RPMI7951 (cell line): ENCODE results near the gene WDR88. TPM values are rescaled to one million over a fixed set of nuclear protein-coding genes. Genes with fewer than 3 reads are reported as not detected.
A peak's percentile ranks its signal among the peaks of the same experiment; 100 is the strongest.

Source experiments
- DNase-seq: peaks from one replicate; pipeline ENCODE4 v3.0.0-alpha.2; 2012; ENCODE audit warnings: low read depth
- total RNA-seq: library from RNA; depleted of rRNA; stranded (reverse); fragments of >200 nt; shearing (Covaris generic); gene quantifications from 2 replicates; pipeline ENCODE4 v1.2.3, GENCODE V29; 2014; rRNA removed

The WDR88 gene, protein sequence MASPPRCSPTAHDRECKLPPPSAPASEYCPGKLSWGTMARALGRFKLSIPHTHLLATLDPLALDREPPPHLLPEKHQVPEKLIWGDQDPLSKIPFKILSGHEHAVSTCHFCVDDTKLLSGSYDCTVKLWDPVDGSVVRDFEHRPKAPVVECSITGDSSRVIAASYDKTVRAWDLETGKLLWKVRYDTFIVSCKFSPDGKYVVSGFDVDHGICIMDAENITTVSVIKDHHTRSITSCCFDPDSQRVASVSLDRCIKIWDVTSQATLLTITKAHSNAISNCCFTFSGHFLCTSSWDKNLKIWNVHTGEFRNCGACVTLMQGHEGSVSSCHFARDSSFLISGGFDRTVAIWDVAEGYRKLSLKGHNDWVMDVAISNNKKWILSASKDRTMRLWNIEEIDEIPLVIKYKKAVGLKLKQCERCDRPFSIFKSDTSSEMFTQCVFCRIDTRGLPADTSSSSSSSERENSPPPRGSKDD
- not detected in 2 replicates for total RNA-seq

DNA sequence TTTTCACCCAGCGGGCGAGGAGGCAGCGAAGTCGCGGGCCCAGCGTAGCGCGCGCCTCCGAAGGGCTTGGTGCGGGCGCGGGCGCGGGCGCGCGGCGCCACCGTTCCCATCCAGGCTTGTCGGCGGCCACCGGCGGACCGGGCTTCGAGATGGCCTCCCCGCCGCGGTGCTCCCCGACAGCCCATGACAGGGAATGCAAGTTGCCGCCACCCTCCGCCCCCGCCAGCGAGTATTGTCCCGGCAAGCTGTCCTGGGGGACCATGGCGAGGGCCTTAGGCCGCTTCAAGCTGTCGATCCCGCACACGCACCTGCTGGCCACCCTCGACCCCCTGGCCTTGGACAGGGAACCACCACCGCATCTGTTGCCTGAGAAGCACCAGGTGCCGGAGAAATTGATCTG is at the start of gene WDR88:
TSS of gene WDR88 (plus strand) at position 94 of the 400 bp plus-strand sequence. CDS start at position 150, 56 bp downstream.
- no peak for DNase-seq

DNA sequence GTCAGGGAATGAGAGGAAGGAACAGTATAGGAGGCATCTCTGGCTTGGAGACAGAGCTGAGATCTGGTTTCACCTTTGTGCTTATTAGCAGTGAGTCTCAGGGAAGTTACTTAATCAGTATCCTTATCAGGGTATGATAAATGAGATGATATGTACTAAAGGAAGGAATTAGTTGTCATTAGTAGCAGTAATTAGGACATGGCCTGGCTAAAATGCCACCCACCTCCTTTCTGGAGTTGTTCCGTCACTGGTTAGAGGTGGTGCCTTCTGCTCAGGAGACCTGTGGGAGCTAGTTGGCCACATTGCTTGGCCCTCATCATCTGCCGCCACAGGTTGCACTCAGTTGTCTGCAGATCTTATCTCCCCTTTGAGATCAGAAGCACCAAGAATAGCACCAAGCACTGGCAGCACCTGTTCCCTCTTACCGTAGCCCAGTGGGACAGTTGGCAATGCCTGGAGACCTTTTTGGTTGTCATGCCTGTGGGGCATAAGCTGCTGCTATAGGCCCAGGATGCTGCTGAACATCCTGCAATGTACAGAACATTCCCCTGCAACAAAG is 46.3 kb upstream of the WDR88 start:
- DNase-seq = no peak

DNA sequence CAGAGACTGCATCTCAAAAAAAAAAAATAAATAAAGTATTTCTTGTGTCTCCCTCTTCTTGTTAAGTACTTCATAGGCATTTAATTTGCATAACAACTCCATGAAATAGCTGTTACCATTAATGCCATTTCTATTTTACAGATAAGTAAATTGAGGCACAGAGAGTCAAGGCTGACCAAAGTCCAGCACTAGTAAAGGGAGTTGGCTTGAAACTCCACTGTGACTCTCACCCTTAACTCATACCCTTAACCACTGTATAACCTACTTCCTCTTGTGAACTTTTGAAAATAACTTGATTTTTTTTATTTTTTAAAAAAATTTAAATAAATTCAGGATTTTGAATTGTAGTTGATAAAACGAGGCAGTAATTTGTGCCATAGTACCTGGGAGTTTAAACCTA is 45.0 kb upstream of the WDR88 start:
- DNase-seq = no peak

DNA sequence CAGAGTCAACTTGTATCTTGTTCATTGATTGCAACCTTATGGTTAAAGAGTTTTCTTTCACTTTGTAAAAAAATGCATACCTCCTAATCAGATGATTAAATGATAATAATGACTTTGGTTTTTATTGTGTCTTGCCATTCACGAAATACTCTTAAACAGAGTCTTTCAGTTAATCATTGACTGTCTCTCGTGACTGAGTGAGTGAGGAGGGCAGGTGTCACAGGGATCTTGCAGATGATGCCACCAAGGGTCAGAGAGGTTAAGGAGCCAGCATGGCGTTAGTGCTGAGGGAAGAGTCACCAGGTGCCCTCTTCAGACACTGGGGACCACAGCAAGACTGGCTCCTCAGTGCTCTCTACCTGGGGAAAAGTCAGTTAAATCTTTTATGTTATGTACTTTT is 42.9 kb upstream of the WDR88 start:
- no peak for DNase-seq

DNA sequence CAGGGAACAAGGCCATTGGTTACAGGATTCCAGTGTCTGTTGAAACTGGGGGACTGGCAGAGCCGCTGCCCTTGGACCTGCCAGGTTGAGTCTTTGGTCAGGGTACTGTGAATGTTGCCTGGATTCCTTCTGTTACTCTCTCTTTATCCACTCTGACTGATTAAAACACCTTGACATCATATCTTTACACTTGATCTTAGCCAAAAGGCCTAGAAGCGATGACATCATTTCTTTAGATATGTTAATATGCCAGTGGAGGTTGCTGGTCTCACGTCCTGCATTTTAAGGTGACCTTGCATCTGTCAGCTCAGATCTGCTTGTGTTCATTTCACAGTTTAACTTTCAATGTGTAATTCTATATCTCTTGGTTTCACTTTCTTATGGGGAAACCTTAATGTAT is 41.7 kb upstream of the WDR88 start:
- no peak for DNase-seq

DNA sequence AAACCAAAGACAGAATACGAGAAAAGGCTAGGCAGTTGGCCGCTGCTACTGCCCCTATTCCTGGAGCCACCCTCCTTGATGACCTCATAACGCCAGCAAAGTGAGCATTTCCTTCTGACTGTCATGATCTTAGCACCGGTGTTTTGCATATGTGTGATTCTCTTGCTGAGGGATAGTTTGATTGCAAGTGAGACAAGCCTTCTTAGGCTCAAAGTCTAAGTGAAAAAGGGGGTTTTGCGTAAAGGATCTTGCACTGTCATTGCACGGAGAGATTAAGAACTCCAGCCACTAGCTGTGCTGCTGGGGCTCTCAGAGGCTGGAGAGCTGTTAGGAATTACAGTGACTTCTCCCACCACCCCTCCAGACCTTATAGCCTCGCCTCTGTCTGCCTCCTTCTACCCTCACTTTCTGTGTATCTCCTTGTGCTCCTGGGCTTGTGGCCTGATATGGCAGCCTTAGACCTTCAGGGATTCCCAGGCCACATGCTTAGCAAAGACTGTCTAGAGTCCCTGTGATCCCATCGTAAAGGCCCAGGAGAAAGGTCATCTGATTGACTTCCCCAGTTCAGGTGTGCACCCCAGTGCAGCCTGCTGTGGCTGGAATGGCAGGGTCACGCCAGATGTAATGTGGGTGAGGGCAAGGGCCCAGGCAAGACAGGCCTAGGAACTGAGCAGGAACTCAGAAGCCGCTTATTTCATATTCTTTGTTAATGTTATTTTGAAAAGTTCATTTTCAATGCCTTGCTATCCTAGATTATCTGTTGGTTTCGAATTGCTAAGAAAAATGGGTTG is 38.3 kb upstream of the WDR88 start:
- no peak for DNase-seq

DNA sequence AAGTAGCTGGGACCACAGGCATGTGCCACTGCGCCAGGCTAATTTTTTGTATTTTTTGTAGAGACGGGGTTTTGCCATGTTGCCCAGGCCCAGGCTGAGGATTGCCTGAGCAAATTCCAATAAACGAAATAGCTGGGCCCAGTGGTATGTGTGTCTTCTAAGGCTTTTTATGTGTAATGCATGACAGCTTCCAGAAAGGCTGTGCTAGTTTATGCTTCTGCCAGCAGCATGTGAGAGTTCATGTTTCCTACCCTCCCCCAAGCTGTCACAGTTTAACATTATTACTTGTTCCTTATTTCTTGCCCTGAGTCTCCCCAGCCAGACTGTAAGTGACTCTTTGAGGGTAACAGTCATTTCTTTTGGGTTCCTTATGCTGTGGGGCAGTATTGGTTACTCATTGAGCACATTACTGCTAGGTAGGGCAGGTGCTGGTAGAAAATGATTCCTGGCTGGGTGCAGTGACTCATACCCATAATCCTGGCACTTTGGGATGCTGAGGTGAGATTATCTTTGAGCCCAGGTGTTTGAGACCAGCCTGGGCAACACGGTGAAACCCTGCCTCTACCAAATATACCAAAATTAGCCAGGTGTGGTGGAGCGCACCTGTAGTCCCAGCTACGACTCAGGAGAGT is 37.4 kb upstream of the WDR88 start:
- no peak for DNase-seq

DNA sequence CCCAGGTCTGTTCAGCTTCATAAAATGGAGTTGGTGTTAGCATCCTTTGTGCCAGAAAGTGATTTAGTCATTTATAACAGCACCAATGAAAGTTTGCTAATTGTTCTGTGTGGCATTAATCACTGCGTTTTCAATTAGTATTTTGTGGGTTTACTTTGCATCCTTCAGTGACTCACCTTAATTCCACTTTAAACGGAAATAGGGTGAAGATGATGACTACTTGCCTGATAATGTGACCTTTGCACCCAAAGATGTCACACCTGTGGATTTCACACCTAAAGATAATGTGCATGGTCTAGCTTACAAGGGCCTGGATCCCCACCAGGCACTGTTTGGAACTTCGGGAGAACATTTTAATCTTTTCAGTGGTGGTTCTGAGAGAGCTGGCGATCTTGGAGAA is 35.9 kb upstream of the WDR88 start:
- no peak for DNase-seq

DNA sequence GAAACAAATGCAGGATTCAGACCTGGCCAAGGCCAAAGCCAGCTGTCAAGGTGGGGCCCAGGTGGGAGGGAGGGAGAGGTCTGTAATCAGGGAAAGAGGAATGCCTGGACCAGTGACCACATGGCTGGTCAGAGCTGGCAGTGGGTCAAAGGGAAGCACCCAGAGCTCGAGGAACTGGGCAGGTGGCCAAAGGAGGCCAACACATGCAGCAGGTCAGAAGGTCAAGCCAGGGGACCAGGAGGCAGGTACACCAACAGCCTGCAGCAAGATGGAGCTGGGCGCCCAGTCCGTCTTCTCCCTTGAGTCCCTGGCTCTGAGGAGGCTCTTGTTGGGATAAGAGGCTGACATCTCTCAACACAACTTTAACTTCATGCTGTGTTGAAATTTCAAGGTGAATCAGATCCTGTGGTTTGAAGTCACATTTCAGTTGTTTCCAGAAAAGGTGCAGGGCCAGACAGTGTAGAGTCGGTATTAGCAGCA is 33.8 kb upstream of the WDR88 start:
- DNase-seq = peak; percentile 12

DNA sequence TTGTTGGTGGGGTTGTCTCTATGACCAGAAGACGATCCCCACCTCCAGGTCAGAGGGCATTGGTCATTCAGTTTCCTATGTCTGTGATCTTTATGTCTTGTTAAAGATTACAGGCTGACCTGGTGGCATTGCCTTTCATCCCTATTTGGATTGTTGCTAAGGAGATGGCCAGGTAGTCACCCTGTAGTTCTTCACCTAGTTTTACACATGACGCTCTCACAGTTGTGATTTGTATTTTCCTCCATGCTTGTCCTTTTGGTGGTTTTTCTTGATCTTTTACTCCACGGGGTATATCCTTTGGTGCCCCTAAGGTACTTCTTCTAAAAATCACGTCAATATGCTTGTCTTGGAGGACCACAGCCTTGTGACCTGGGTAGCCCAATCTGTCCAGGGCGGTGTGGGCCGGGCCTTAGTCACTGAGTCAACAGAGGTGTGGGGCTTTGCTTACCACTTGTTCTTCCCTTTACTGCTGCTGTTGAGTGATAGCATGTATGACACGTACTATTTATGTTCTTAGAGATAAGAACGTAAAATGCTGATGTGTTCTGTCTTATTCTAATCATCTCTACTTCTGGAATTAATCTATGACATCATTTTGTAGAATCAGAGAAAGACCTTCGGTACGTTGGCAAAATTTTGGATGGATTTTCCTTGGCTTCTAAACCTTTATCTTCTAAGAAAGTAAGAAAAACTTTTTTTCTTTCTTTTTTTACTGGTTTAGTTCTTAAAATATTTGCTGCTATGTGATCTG is 30.8 kb upstream of the WDR88 start:
- no peak for DNase-seq

DNA sequence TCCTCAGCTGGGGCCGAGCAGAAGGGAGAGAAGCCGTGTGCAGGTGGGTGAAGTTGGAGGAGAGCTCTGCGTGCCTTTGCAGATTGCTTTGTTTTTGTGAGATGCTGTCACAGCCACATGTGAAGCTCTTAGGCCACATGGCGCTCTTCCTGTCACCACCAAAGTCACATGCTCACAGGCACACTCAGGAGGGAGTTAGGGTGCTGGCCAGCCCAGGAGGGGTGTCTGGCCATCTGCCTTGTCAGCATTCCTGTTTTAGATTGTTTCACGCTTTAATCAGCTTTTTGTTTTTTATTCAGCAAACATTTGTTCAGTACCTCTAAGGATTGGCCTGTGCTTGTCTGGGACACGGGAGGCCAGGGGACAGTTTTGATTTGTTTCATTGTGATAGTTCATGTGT is 29.0 kb upstream of the WDR88 start:
- DNase-seq = no peak

DNA sequence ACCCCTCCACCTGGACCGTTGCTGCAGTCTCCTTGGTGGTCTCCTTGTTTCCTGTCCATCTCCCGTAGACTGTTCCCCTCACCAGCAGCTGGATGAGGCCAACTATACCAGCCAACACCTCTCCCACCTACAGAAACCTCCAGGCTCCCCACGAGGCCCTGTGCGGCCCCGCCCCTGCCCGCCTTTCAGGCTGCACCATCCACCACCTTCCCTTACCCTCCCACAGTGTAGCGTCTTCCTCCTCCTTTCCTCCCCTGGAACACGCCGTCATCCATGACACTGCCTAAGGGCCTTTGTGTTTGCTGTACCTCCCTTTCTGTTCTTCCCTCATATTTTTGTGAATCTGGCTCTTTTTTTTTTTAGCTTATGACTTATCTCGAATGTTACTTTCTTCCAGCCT is 23.8 kb upstream of the WDR88 start:
- DNase-seq = no peak

DNA sequence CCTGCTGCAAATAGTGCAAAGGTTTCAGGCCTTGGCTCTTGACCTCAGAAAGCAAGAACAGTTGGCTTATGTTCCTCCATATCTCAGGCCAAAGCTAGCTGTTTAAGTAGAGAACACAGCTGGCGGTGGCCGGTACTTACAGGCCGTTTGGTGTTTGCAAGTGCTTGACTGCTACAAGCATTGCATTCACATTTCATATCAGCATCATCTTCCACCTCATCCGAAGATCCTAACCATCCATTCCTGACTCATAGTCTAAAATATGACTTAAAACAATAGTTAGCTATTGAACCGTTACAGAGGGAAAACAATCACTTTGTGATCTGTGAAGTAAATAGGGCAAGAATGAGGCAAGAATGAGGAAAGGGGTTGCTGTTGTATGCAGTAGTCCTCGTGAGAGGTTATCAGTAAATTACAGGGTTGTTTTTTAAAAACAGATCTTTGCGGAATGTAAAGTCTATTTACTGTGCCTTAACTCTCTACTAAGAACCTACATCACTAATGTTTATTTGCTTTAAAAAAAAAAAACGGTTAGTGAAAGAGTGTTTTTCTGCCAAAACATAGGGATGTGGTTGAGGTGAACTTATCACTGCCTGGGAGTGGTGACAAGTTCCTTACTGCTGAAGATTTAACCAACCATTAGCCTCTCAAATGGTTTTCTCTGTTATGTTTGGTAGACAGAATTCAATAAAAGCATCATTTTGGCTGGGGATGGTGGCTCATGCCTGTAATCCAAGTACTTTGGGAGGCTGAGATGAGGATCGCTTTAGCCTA is 21.6 kb upstream of the WDR88 start:
- no peak for DNase-seq

DNA sequence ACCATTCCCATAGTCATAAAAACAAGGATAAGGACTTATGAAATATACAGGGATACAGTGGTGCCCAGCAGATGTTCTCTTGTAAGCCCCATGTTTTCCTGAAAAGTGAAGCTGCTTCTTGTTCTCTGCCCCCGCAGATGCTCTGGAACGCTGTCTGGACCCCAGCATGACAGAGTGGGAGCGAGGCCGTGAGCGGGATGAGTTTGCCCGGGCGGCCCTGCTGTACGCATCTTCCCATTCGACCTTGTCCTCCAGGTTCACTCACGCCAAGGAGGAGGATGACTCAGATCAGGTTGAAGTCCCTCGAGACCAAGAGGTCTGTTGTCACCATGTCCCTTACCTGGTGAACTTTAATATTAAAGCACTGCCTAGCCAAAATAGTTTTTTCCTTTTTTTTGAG is 20.3 kb upstream of the WDR88 start:
- no peak for DNase-seq

DNA sequence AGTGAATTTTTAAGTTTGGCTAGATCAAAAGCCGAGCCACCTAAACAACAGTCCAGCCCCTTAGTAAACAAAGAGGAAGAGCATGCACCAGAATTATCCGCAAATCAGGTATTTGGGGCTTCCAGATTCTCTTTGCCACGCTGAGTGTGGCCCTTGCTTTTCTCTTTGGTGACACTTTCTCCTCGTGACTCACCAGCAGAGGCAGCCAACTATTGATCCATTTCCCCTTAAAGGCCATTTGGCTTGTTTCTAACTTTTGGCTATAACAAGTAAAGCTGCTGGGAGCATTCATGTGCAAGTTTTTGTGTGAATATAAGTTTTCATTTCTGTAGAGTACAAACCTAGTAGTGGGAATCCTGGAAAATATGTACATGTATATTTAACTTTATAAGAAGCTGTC is 17.6 kb upstream of the WDR88 start:
- no peak for DNase-seq

DNA sequence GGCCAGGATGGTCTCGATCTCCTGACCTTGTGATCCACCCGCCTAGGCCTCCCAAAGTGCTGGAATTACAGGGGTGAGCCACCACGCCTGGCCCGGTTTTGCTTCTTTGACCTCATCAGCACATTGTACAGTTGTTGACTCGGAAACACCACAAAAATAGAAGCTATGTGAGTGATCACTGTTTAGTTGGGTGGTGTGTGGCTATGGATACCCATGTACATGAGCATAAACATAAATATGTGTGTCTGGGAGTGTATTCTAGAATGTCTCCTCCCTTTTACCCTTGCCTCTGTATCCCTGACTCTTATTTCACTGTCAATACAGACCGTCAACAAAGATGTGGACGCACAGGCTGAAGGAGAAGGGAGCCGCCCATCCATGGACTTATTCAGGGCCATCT is 14.4 kb upstream of the WDR88 start:
- no peak for DNase-seq

DNA sequence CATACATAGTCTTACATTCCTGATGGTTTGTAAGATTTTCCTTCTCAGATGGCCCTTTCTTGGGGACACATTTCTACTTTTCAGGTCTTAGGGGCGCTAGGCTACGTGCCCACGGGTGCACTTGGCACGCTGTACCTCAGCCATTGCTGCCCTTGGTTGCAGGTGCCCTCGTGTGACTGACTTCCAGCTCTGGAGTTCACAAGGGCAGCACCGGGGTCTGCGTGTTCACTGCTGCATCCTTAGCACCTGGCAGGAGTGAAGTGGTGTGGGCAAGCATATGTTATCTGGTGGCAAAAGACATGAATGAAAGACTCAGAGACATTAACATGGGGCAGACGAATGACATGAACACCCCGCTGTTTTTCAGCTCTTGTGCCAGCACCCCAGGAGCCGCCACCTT is 13.3 kb upstream of the WDR88 start:
- DNase-seq = no peak

DNA sequence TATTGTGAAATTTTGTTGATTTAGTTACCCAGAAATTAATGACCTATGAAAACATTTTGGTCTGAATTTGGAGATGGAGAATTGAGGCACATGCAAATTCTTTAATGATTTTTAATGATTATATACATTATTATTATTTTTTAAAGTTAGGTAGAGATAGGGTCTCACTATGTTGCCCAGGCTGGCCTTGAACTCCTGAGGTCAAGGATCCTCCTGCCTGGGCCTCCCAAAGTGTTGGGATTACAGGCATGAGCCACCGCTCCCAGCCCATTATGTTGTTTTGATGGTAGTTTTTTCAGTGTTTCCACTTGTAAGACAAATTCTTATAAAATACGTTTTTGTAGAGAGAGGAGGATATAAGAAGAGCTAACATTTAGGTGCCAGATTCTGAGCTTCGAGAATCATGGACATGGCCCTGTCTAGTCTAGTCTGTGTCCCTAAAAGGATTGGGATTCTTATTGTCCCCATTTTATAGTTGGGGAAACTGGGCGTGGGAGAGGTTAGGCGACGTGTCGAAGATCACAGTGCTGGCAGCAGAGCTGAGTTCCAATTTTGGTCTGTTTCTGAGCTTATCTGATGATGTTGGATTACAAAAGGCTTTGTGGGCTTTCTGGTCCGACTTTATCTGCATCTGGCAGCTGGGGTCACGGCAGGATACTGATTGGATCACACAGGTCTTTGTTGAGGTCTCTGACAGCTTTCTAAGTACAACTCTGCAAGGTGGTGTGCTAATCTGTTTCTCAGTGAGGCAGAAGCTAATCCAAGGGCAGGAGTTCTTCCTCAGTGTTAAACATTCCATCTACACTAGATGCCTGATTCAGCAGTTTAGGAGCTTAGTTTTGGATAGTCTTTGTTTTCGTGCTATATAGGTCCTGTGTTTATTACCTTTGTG is 7.5 kb upstream of the WDR88 start:
- DNase-seq = no peak

DNA sequence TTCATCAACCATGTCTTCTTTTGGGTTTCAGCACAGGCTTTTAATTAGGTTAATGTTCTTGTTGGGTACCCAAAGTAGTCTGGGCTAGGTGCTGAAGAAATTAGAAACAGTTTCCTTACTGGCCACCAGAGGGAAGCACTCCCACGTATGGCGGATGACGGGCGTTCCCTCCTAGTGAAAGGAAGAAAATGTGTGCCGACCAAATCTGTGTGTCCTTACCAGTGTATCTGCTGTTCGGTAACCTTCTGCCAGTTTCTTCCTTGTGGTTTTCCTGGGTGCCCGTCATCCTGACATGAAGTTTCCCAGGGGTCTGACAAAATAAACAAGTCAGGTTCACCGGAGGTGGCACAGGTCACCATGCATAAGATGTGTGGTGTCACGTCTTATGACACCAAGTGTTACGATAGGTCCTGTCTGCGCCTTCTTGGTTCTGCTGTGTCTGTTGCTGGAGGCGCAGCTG is 6.0 kb upstream of the WDR88 start:
- DNase-seq = peak; percentile 58
